NCI-H1105 (cell line): ENCODE data around the gene CASP5.
"Not testable (repeated sequence)": the region's sequence is repeated elsewhere in the genome, so short reads cannot be mapped to it uniquely, and the experiment has no call there.

Experiments
- DNase-seq: peaks from one replicate; lab custom pipeline; 2025; lab: John Stamatoyannopoulos, UW

The CASP5 gene

GRCh38 chr11:105023003-105023402 is at the start of gene CASP5:
Gene CASP5, minus strand, starts transcription at chr11:105023168. Its CDS starts 32 bp downstream, at chr11:105023136.
- no peak for DNase-seq

GRCh38 chr11:105072080-105072479 is 49.1 kb upstream of the CASP5 start:
- DNase-seq = not testable (repeated sequence)

GRCh38 chr11:105071089-105071732 is 48.2 kb upstream of the CASP5 start:
- DNase-seq = no peak

- DNase-seq = no peak
These were observed 47.3 kb upstream of the CASP5 start for GRCh38 chr11:105070306-105070705.

- DNase-seq = not testable (repeated sequence)
These were observed 46.8 kb upstream of the CASP5 start for GRCh38 chr11:105069749-105070148.

DNA sequence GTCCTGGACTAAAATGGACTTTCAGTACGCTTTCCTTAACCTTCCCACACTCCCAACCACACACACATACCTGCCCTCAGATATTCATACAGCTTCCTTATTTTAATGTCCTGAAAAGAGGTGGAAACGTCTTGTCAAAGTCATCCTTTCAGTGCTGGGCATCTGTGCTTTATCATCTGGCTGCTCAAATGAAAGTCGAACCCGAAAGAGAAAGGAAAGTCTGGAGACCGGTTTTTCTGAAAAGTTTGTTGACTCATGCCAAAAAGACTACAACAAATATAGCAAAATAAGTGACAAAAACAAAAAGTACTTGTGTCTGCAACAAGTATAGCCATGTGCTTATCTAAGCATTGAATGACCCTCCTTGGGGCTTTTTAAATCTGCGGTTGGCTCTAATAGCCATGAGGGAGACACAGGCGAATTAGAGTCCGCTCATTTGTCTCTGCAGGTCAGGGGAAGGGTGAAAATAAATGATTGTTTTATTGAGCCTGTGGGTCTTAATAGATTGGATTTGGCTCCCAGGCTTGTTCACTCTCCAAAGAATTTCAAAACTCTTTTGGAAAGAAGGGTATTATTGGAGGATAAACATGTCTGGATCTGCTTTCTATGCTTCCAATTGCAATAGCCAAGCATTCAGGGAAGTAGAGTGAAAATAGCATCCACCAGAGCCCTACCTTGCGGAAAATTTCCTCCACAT is 40.4 kb upstream of the CASP5 start:
- not testable (repeated sequence) for DNase-seq

DNA sequence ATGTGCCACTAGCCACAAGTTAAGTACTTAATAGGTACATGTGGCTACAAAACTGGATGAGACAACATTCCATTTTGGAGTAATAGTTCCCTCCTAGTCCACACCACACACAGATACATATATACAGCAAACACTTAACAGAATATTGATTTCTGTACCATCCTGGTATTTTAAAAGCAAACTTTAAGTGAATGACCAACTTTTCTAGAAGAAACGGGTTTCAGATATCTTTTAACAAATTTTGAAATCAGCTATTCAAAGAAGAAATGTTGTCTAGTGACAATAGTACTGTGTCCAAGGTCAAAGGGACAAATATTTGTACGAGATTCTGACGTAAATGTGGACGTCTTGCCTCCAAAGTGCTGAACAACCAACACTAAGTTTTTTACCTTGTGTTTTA is 34.5 kb upstream of the CASP5 start:
- DNase-seq = no peak

DNA sequence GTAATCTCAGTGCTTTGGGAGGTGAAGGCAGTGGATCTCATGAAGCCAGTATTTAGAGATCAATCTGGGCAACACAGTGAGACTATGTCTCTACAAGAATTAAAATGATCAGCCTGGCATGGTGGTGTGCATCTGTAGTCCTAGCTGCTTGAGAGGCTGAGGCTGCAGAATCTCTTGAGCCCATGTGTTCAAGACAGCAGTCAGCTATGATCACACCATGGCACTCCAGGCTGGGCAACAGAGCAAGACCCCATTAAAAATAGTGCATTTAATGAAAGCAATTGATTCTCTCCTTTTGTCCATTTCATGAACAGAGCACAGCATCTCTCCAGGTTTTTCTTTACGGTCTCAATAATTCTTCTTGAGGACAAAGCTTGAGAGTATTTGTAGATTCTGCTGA is 33.5 kb upstream of the CASP5 start:
- DNase-seq = no peak

GRCh38 chr11:105054723-105055493 is 31.9 kb upstream of the CASP5 start:
- DNase-seq = no peak

DNA sequence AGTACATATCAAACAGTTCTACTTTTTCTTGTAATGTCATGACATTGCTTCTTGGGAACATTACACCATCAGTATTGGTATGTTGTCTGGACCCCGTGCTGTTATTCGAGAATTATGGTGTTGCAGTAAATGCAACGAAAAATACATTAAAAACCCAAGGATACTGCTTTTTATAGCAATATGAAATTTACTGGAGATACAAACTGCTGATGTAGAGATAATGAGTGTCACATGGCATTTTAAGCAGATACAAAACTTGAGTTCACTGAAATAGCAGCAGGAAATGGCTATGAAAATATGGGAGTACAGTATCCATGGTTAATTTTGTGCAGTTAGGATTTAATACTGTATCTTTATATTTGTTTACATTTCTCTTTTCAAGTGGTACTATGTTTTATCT is 29.5 kb upstream of the CASP5 start:
- DNase-seq = no peak

DNA sequence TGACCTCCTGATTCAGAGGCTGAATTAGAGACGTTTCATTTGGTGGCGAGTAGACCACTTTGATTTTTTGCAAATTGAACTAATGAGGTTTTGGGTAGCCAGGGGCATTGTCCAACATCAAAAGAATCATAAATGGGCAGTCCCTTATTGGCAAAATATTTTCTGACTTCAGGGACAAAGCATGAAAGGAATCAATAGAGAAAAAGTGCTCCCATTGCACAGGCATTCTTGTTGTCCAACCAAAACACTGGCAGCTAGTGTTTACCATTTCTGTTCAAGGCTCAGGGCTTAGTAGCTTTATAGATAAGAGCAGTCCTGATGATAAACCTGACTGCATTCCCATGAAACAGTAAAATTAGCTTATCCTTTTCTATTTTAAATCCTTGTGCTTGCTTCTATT is 28.6 kb upstream of the CASP5 start:
- DNase-seq = no peak

GRCh38 chr11:105049481-105049880 is 26.5 kb upstream of the CASP5 start:
- no peak for DNase-seq

DNA sequence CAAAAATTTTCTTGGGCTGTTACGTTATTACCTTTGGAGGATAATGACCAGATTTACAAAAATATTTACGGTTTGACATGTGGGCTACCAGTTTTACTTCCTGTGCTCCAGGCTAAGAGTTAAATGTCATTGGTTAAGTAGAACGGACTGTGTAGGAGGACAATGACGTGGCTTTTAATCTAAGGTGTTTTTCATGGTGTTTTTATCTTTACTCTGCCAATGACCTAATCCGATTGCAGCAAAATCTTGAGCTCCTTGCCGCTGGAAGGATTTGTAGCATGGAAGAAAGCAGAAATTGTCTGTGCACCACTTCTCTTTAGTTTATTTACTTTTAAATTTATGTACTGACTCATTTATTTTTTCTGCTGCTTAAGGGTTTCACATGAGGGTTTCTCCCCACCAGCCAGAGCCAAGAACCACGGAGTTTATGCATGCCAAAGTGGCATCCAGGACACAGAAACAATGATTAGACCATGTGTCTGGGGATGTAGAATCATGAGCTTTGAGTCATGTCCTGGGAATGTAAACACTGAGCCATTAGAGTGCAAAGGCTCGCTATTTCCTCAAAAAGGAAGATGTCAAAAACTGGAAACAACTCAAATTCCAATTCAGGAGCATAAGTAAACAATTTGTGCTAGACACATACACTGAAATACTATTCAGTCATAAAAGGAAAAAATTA is 24.1 kb upstream of the CASP5 start:
- no peak for DNase-seq

- DNase-seq = no peak
These were observed 22.8 kb upstream of the CASP5 start for GRCh38 chr11:105045676-105046296.

GRCh38 chr11:105044557-105045524 is 21.9 kb upstream of the CASP5 start, which contains the start of gene CARD16:
Gene CARD16, minus strand, starts transcription at chr11:105045335. Its CDS starts 38 bp downstream, at chr11:105045297.
- DNase-seq = not testable (repeated sequence)

- DNase-seq = no peak
These were observed 19.2 kb upstream of the CASP5 start for GRCh38 chr11:105042178-105042577.

DNA sequence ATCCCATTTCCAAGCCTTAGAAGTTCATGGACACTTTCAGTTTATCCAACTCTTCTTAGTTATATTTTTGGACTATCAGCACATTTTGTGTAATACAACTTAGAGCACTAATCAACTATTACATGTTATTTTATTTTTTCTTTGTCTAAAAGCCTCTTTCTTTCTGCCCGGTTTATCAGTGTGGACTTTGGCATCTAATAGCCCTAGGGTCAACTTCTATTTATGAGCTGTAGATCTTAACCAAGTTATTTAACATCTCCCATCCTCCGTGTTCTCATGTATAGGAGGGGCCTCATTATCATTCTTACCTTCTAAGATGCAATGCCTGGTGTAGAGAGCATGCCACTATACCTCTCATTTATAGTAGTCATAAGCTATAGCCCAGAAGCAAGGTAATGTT is 17.7 kb upstream of the CASP5 start:
- no peak for DNase-seq

GRCh38 chr11:105034813-105035620 is 12.0 kb upstream of the CASP5 start, which contains the start of gene CASP1:
Gene CASP1, minus strand, starts transcription at chr11:105035144. Its CDS starts 31 bp downstream, at chr11:105035113.
- DNase-seq = no peak

- not testable (repeated sequence) for DNase-seq
These were observed 11.4 kb upstream of the CASP5 start for GRCh38 chr11:105034388-105034787.

GRCh38 chr11:105033781-105034180 is 10.8 kb upstream of the CASP5 start:
- DNase-seq = no peak
